ENCODE results near the gene GPR62.

GPR62 gene

GRCh38 chr3:51955893-51956770 is 951 bp downstream of the GPR62 start:
- DNase-seq, result no peak

- no peak for DNase-seq
Observed at GRCh38 chr3:51957520-51958205, 2.5 kb downstream of the GPR62 start.

- no peak for DNase-seq
Observed at GRCh38 chr3:51958603-51959521, 3.7 kb downstream of the GPR62 start.

- no peak for DNase-seq
Observed at GRCh38 chr3:51959651-51960050, 4.5 kb downstream of the GPR62 start.

- no peak for DNase-seq
Observed at GRCh38 chr3:51960386-51960785, 5.2 kb downstream of the GPR62 start.

GRCh38 chr3:51961011-51961410 is 5.8 kb downstream of the GPR62 start:
- no peak for DNase-seq

GRCh38 chr3:51961602-51962569 is 6.7 kb downstream of the GPR62 start:
- no peak for DNase-seq

GRCh38 chr3:51962854-51963530 is 7.8 kb downstream of the GPR62 start:
- no peak for DNase-seq

GRCh38 chr3:51963951-51964451 is 8.8 kb downstream of the GPR62 start:
- no peak for DNase-seq

GRCh38 chr3:51964521-51964920 is 9.3 kb downstream of the GPR62 start:
- no peak for DNase-seq

- DNase-seq, result no peak
Observed at GRCh38 chr3:51966016-51966415, 10.8 kb downstream of the GPR62 start.

- DNase-seq, result no peak
Observed at GRCh38 chr3:51966486-51966885, 11.3 kb downstream of the GPR62 start.

- DNase-seq, result no peak
Observed at GRCh38 chr3:51966922-51967383, 11.8 kb downstream of the GPR62 start.

GRCh38 chr3:51967384-51968169 is 12.4 kb downstream of the GPR62 start, which contains the start of gene PCBP4:
TSS of gene PCBP4 (minus strand) at chr3:51967454. CDS start at chr3:51961240, 6,214 bp downstream.
- no peak for DNase-seq

- DNase-seq, result no peak
Observed at GRCh38 chr3:51968170-51968775, 13.1 kb downstream of the GPR62 start.

GRCh38 chr3:51968883-51969678 is 13.9 kb downstream of the GPR62 start:
- DNase-seq, result no peak

GRCh38 chr3:51969841-51970240 is 14.7 kb downstream of the GPR62 start:
- no peak for DNase-seq

- DNase-seq, result no peak
Observed at GRCh38 chr3:51970606-51971300, 15.6 kb downstream of the GPR62 start.
